A673 (cell line): ENCODE measurements around the gene MYT1. TPM values are rescaled to one million over a fixed set of nuclear protein-coding genes. Genes with fewer than 3 reads are reported as not detected.
"Not testable (repeated sequence)": the region's sequence is repeated elsewhere in the genome, so short reads cannot be mapped to it uniquely, and the experiment has no call there.

Source experiments
- BruUV-seq: library from RNA; stranded (reverse); fragments of 400-500 nt; replicated peaks from 2 replicates; lab custom pipeline; 2021; lab: Mats Ljungman, UMichigan
- CTCF ChIA-PET: fragments of 300-600 bp; sonication (Branson Sonifier 250); formaldehyde crosslinking; loops from one replicate; lab custom pipeline; 2022; ENCODE audit warnings: antibody characterized with exemption; lab: Charles Lee
- POLR2A ChIA-PET: fragments of 300-600 bp; sonication (Branson Sonifier 250); formaldehyde crosslinking; loops from one replicate; lab custom pipeline; 2022; ENCODE audit warnings: antibody characterized with exemption; ENCODE audit not compliant: low non-redundant PET; lab: Charles Lee
- DNase-seq: peaks from one replicate; pipeline ENCODE4 v3.0.0-alpha.2; 2015; ENCODE audit warnings: low spot score
- H3K27ac ChIP-seq: fragments of 200-600 bp; sonication (generic); 2 replicates; pipeline ENCODE4 v1.5.1; 2016; ENCODE audit warnings: mixed run types, low read depth, mild to moderate bottlenecking, mixed read lengths, antibody characterized with exemption, low read length; ENCODE audit not compliant: poor library complexity, severe bottlenecking
- H3K27me3 ChIP-seq: fragments of 200-600 bp; sonication (generic); replicated peaks from 2 replicates; pipeline ENCODE4 v1.6.1; 2017; ENCODE audit warnings: mixed run types, low read depth, mild to moderate bottlenecking, mixed read lengths, antibody characterized with exemption, low read length; ENCODE audit not compliant: insufficient read depth, poor library complexity
- H3K36me3 ChIP-seq: fragments of 200-600 bp; sonication (generic); 2 replicates; pipeline ENCODE4 v1.6.1; 2016; ENCODE audit warnings: mixed run types, mild to moderate bottlenecking, mixed read lengths, antibody characterized with exemption, low read length; ENCODE audit not compliant: insufficient read depth, poor library complexity, severe bottlenecking
- H3K4me1 ChIP-seq: fragments of 200-600 bp; sonication (generic); 2 replicates; pipeline ENCODE4 v1.6.1; 2017; ENCODE audit warnings: mixed run types, mild to moderate bottlenecking, mixed read lengths, antibody characterized with exemption, low read length; ENCODE audit not compliant: insufficient read depth, poor library complexity, severe bottlenecking
- H3K4me3 ChIP-seq: fragments of 200-600 bp; sonication (generic); 2 replicates; pipeline ENCODE4 v1.5.1; 2016; ENCODE audit warnings: low read depth, mixed run types, mild to moderate bottlenecking, mixed read lengths, low read length; ENCODE audit not compliant: poor library complexity, severe bottlenecking
- H3K9me3 ChIP-seq: fragments of 200-600 bp; sonication (generic); 2 replicates; pipeline ENCODE4 v1.6.1; 2016; ENCODE audit warnings: mixed run types, low read depth, mild to moderate bottlenecking, mixed read lengths, antibody characterized with exemption, low read length; ENCODE audit not compliant: poor library complexity, severe bottlenecking
- EZH2 ChIP-seq: fragments of 200-600 bp; sonication (generic); IDR thresholded peaks from 2 replicates; pipeline ENCODE4 v1.6.1; 2017; ENCODE audit warnings: borderline replicate concordance, low read depth, mild to moderate bottlenecking, mixed read lengths, antibody characterized with exemption, low read length; ENCODE audit not compliant: poor library complexity, severe bottlenecking
- intact Hi-C: fragments of 100-400 bp; cut with micrococcal nuclease; formaldehyde crosslinking; loops from one replicate; pipeline ENCODE4 v1.10.0; 2022; ENCODE audit not compliant: unreplicated experiment
- total RNA-seq: library from RNA; stranded (reverse); gene quantifications from 2 replicates; pipeline ENCODE4 v1.2.3, GENCODE V29; 2021
- TF ChIP-seq, protein P1 (sequence below): fragments of 300-800, 200-600 bp; sonication (generic); conservative IDR thresholded peaks from 2 replicates; pipeline ENCODE4 v1.5.1; 2017; ENCODE audit warnings: low read depth, mild to moderate bottlenecking, antibody characterized with exemption, low read length, moderate library complexity, mixed read lengths

Gene MYT1
- total RNA-seq, 1 experiment from 2014 or later: not detected

DNA sequence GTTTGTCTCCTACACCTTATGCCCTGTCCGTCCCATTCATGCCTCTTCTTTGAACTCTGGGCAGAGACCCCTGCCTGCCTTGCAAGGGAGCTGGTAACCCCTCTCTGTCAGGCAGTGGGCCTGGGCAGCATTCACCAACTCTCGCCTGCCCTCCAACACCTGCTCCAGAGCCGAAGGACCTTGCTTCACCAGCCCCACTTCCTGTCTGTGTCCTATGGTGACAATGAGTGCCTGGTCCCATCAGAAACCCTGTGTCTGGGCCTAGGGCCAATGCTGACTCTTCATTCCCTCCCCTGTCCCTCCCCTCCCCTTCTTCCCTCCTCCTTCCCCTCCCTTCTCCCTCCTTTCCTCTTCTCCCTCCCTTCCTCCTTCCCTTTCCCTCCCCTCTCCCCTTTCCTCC, 68.5 kb downstream of the MYT1 start:
- no peaks in the 10 kb centered on the region for H3K27me3 ChIP-seq
- no peaks in the 10 kb centered on the region for H3K4me1 ChIP-seq
- TF ChIP-seq, protein P1, sequence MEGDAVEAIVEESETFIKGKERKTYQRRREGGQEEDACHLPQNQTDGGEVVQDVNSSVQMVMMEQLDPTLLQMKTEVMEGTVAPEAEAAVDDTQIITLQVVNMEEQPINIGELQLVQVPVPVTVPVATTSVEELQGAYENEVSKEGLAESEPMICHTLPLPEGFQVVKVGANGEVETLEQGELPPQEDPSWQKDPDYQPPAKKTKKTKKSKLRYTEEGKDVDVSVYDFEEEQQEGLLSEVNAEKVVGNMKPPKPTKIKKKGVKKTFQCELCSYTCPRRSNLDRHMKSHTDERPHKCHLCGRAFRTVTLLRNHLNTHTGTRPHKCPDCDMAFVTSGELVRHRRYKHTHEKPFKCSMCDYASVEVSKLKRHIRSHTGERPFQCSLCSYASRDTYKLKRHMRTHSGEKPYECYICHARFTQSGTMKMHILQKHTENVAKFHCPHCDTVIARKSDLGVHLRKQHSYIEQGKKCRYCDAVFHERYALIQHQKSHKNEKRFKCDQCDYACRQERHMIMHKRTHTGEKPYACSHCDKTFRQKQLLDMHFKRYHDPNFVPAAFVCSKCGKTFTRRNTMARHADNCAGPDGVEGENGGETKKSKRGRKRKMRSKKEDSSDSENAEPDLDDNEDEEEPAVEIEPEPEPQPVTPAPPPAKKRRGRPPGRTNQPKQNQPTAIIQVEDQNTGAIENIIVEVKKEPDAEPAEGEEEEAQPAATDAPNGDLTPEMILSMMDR: no peak
- TF ChIP-seq EZH2: no peak
- intact Hi-C loops: no loop called here
- peak; percentile 69 for DNase-seq
- H3K4me3 ChIP-seq: no peak overlapping the region
- POLR2A ChIA-PET: no interaction called here
- H3K36me3 ChIP-seq: no peaks in the 10 kb centered on the region
- H3K27ac ChIP-seq: peak overlapping the region; percentile 59
- no TSS peak for BruUV-seq
- no peaks in the 10 kb centered on the region for H3K9me3 ChIP-seq
- CTCF ChIA-PET: no interaction called here

DNA sequence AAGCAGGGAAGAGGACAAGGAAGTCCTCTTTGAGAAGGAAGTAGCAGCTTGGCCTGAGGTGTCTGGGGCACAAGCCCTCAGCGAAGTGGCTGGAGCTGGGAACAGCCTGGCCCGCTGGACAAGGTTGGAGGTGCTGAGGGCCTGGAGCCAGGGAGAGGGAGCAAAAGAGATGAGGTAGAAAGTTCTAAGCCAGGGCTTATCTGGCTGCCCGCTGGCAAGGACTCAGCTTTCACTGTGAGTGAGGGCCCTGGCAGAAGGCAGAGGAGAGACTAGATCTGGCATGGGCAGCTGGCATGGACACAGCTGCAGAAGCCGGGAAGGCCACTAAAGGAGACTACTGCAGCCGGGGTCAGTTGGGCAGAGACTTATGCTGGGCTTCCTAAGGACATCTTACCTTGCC, 69.5 kb downstream of the MYT1 start:
- intact Hi-C loops: no loop called here
- BruUV-seq: no TSS peak
- Histone ChIP-seq H3K27ac (no peak overlapping the region), H3K9me3 (no peaks in the 10 kb centered on the region), H3K4me1 (no peaks in the 10 kb centered on the region), H3K4me3 (no peak overlapping the region), H3K27me3 (no peaks in the 10 kb centered on the region), H3K36me3 (no peaks in the 10 kb centered on the region)
- DNase-seq: no peak
- POLR2A ChIA-PET: no interaction called here
- CTCF ChIA-PET: no interaction called here
- TF ChIP-seq, protein P1: no peak
- TF ChIP-seq EZH2: no peak

DNA sequence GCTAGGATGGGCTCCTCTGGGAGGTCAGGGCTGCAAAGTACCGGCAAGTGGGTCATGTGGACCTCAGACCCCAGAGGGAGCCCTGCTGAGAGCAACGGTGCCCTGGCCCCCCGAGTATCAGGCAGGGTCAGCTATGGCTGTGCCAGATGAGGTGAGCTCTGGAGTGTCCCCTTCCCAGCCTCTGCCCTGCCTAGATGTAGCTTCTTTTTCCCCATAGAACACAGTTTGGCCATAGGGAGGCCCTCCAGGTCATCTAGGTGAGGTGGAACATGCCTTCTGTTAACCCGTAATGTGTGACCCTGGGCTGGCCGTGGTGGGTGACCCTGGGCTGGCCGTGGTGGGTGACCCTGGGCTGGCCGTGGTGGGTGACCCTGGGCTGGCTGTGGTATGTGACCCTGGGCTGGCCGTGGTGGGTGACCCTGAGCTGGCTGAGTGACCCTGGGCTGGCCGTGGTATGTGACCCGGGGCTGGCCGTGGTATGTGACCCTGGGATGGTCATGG, 70.1 kb downstream of the MYT1 start:
- intact Hi-C loops: no loop called here
- BruUV-seq: no TSS peak
- POLR2A ChIA-PET: no interaction called here

DNA sequence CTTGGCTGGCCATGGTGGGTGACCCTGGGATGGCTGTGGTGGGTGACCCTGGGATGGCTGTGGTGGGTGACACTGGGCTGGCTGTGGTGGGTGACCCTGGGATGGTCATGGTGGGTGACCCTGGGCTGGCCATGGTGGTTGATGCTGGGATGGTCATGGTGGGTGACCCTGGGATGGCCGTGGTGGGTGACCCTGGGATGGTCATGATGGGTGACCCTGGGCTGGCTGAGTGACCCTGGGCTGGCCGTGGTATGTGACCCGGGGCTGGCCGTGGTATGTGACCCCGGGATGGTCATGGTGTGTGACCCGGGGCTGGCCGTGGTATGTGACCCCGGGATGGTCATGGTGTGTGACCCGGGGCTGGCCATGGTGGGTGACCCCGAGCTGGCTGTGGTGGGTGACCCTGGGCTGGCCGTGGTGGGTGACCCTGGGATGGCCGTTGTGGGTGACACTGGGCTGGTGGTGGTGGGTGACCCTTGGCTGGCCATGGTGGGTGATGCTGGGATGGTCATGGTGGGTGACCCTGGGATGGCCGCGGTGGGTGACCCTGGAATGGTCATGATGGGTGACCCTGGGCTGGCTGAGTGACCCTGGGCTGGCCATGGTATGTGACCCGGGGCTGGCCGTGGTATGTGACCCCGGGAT, 70.8 kb downstream of the MYT1 start:
- CTCF ChIA-PET, POLR2A ChIA-PET: not testable (repeated sequence)

More for the DNA sequence above, 70.1 kb downstream of the MYT1 start:
- no peak for TF ChIP-seq EZH2
- TF ChIP-seq, protein P1: no peak
- H3K4me3 ChIP-seq: no peak overlapping the region
- DNase-seq: no peak
- no peak overlapping the region for H3K27ac ChIP-seq
- no peaks in the 10 kb centered on the region for H3K27me3 ChIP-seq
- no peaks in the 10 kb centered on the region for H3K36me3 ChIP-seq
- no peaks in the 10 kb centered on the region for H3K9me3 ChIP-seq
- CTCF ChIA-PET: no interaction called here
- H3K4me1 ChIP-seq: no peaks in the 10 kb centered on the region

More for the DNA sequence above, 70.8 kb downstream of the MYT1 start:
- H3K9me3 ChIP-seq, BruUV-seq, intact Hi-C loops, H3K4me3 ChIP-seq, H3K4me1 ChIP-seq, H3K36me3 ChIP-seq, H3K27me3 ChIP-seq, DNase-seq, H3K27ac ChIP-seq: not testable (repeated sequence)
